ENCODE measurements around the gene FOXRED2.

Gene FOXRED2

GRCh38 chr22:36445158-36445668 is 61.6 kb downstream of the FOXRED2 start:
- peak; percentile 21 for DNase-seq

- DNase-seq = no peak
Measured at GRCh38 chr22:36443198-36443770, 63.6 kb downstream of the FOXRED2 start.

GRCh38 chr22:36442506-36443197 is 64.2 kb downstream of the FOXRED2 start:
- DNase-seq = no peak

DNA sequence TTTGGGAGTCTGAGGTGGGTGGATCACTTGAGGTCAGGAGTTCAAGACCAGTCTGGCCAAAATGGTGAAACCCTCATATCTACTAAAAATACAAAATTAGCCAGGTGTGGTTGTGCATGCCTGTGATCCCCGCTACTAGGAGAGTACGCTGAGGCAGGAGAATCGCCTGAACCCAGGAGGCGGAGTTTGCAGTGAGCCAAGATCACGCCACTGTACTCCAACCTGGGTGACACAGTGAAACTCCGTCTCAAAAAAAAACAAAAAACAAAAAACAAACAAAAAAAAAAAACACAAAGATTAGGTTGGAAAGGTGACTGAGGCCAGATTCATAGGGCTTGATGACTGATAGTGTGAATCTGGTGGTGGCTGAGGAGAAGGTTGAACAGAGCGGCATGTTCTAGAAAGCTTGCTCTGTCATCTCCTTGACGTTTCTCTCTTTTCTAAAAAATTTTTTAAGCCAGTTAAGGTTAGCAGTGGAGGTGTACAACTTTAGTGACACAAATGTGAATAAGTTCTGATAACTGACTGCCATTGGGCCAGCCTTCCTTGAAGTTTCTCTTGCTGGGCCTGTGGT is 66.3 kb downstream of the FOXRED2 start:
- no peak for DNase-seq

- DNase-seq = no peak
Measured at GRCh38 chr22:36439481-36440271, 67.2 kb downstream of the FOXRED2 start.

Data from NCI-H146 (cell line).